ENCODE results near the gene PC. TPM values are rescaled to one million over a fixed set of nuclear protein-coding genes. Genes with fewer than 3 reads are reported as not detected.
A peak's percentile ranks its signal among the peaks of the same experiment; 100 is the strongest.

Gene PC
- total RNA-seq, 4 donors from 2014 or later, result 4.7 to 7.0 (median 5.6) TPM

DNA sequence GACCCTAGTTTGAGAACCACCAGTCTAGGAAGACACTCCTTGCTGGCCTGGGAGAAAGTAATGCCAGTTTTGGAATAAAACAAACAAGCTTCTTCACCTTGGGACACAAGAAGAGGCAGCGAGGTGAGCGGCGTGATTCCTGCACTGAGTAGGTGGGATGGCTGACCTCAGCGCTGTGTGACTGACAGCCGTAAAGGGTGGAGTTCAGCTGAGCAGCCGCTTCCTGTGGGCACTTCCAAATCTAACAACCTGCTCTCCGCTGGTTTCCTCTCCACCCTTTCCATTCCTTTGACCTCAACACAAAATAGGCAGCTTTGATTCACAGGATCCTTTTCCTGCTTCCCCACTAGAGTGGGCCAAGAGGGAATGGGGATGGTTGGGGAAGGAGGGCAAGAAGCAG is 45.8 kb downstream of the PC start:
- Histone ChIP-seq H3K27ac (peak overlapping the region in 1 of 4 donors; percentile 39), H3K4me3 (no peak overlapping the region), H3K9me3 (no peaks in the 10 kb centered on the region), H3K27me3 (no peaks in the 10 kb centered on the region), H3K36me3 (no peaks in the 10 kb centered on the region), H3K4me1 (peaks cover 0 to 4% (median 0%) of the 10 kb centered on the region in 3 donors)
- WGBS, 2 donors (ENCODE audit: low coverage in 1 of 2), result 76 to 97% methylated on average over 4 to 7 of the region's 7 CpGs
- no peak for ATAC-seq
- TF ChIP-seq POLR2A (IDR thresholded peaks at IDR 0.05) (no peak), POLR2AphosphoS5 (IDR thresholded peaks at IDR 0.05) (no peak), CTCF (IDR thresholded peaks at IDR 0.05) (no peak), EP300 (IDR thresholded peaks at IDR 0.05) (no peak)

DNA sequence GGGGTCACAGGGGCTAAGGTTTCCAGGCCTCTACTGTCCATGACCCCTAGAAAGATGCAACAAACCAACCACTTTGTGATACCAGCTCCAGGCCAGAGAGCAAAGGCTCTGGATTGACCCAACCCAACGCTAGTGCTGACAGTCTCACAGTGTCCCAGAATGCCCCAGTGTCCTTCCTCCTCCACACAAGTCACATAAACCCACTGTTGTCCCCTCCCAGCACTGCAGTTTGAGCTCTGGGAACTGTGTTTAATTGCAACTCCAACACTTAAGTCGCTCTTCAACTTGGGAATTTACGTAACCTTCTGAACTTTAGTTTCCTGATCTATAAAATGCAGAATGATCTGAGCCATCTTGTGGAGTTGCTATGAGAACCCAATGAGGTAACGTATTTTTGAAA is 47.5 kb downstream of the PC start:
- Histone ChIP-seq H3K4me1 (peaks cover 0 to 20% (median 0%) of the 10 kb centered on the region in 3 donors), H3K27me3 (no peaks in the 10 kb centered on the region), H3K9me3 (no peaks in the 10 kb centered on the region), H3K4me3 (no peak overlapping the region), H3K36me3 (no peaks in the 10 kb centered on the region), H3K27ac (no peak overlapping the region)
- TF ChIP-seq CTCF (IDR thresholded peaks at IDR 0.05) (no peak), POLR2AphosphoS5 (IDR thresholded peaks at IDR 0.05) (no peak)
- 89 to 90% methylated on average over 2 to 4 of the region's 4 CpGs for WGBS, 2 donors (ENCODE audit: low coverage in 1 of 2)
- no peak for ATAC-seq

- H3K27me3 ChIP-seq, result no peaks in the 10 kb centered on the region
- H3K4me3 ChIP-seq, result no peak overlapping the region
- 87% methylated on average over 10 of the region's 10 CpGs; no CpG with 5 or more reads in 1 of the 2 donors for WGBS, 2 donors (ENCODE audit: low coverage in 1 of 2)
- no peak for TF ChIP-seq POLR2AphosphoS5 (IDR thresholded peaks at IDR 0.05)
- TF ChIP-seq EP300 (IDR thresholded peaks at IDR 0.05), result no peak
- no peak for TF ChIP-seq POLR2A (IDR thresholded peaks at IDR 0.05)
- no peak for TF ChIP-seq CTCF (IDR thresholded peaks at IDR 0.05)
- H3K27ac ChIP-seq, result no peak overlapping the region
- no peak for ATAC-seq
- peaks cover 0 to 20% (median 0%) of the 10 kb centered on the region in 3 donors for H3K4me1 ChIP-seq
- no peaks in the 10 kb centered on the region for H3K9me3 ChIP-seq
- H3K36me3 ChIP-seq, result no peaks in the 10 kb centered on the region
Observed at GRCh38 chr11:66910016-66910415, 48.2 kb downstream of the PC start.

- Histone ChIP-seq H3K4me1 (peaks cover 0 to 20% (median 0%) of the 10 kb centered on the region in 3 donors), H3K27ac (no peak overlapping the region), H3K9me3 (no peaks in the 10 kb centered on the region), H3K36me3 (no peaks in the 10 kb centered on the region), H3K27me3 (no peaks in the 10 kb centered on the region), H3K4me3 (no peak overlapping the region)
- TF ChIP-seq EP300 (IDR thresholded peaks at IDR 0.05) (no peak), POLR2A (IDR thresholded peaks at IDR 0.05) (no peak), POLR2AphosphoS5 (IDR thresholded peaks at IDR 0.05) (no peak), CTCF (IDR thresholded peaks at IDR 0.05) (no peak)
- 82% methylated on average over 2 of the region's 8 CpGs; no CpG with 5 or more reads in 1 of the 2 donors for WGBS, 2 donors (ENCODE audit: low coverage in 1 of 2)
- no peak for ATAC-seq
Observed at GRCh38 chr11:66909181-66909580, 49.0 kb downstream of the PC start.

DNA sequence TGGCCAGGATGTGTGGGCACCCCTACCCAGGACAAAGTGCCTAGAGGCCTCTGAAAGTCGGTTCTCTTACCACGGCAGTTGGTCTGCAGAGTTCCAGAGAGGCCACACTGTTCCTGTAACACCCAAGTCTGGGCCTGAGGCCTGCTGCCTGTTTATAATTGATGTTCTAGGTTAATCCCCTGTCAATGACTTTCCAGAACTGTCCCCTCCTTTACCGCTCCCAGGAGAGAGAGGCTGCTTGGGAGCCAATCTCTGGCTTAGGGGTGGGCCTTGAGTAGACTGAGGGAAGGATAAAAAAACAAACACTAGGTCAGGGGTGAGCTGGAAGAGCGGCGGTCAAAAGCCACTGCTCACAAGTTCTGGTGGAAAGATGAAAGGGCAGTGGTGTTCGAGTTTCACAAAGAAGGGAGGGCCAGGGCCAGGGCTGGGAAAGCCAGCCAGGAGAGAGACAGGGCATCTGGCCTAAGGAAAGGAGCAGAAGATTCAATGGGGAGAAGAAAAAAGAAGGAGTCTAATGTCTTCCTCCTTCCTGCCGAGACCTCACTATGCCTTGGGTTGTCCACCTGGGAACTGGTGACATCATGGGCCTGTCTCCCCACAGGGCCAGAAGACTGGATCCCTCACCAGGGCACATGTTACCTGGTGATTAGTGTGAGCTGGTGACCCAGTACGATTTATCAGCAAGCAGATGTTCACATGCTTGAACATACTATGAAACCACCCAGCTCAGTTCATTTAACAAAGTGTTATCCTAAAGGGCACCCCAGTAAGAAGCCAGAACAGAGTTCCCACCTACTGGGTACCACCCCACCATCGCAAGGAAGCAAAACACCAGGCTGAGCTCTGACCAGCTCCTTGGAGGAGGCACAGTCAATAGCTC is 50.2 kb downstream of the PC start:
- Histone ChIP-seq H3K27me3 (no peaks in the 10 kb centered on the region), H3K36me3 (no peaks in the 10 kb centered on the region), H3K4me1 (peaks cover 0 to 20% (median 0%) of the 10 kb centered on the region in 3 donors), H3K4me3 (no peak overlapping the region), H3K9me3 (no peaks in the 10 kb centered on the region), H3K27ac (no peak overlapping the region)
- 79 to 100% methylated on average over 1 to 5 of the region's 9 CpGs for WGBS, 2 donors (ENCODE audit: low coverage in 1 of 2)
- TF ChIP-seq POLR2A (IDR thresholded peaks at IDR 0.05) (no peak), CTCF (IDR thresholded peaks at IDR 0.05) (no peak), POLR2AphosphoS5 (IDR thresholded peaks at IDR 0.05) (no peak), EP300 (IDR thresholded peaks at IDR 0.05) (no peak)
- ATAC-seq, result no peak
